SK-N-SH treated with all-trans-retinoic acid at 6 μM for 48 hours (cell line): ENCODE results near the gene CDH4.

Source experiments
- BACH2 ChIP-seq: fragments of 250-450 bp; sonication (Bioruptor Pico); IDR thresholded peaks from 2 replicates; pipeline ENCODE4 v1.9.0; 2021; ENCODE audit warnings: mild to moderate bottlenecking, borderline replicate concordance
- SNAI2 ChIP-seq: fragments of 250-450 bp; sonication (Bioruptor Pico); IDR thresholded peaks from 2 replicates; pipeline ENCODE4 v1.5.0; 2020; ENCODE audit warnings: mild to moderate bottlenecking, moderate library complexity
- TOX ChIP-seq: fragments of 250-450 bp; sonication (Bioruptor Pico); IDR thresholded peaks from 2 replicates; pipeline ENCODE4 v1.8.0; 2021; ENCODE audit warnings: mild to moderate bottlenecking, moderate library complexity, borderline replicate concordance
- ZFP30 ChIP-seq: fragments of 450-650 bp; formaldehyde crosslinking; IDR thresholded peaks from 2 replicates; pipeline ENCODE4 v1.5.0; 2022; ENCODE audit warnings: mild to moderate bottlenecking, moderate library complexity

GRCh38 chr20:61387204-61387953, 135.3 kb downstream of the CDH4 start:
- TF ChIP-seq SNAI2 (no peak), TOX (CRISPR knock-in tag) (no peak), ZFP30 (CRISPR knock-in tag) (no peak), BACH2 (CRISPR knock-in tag) (no peak)
